Common myeloid progenitor, CD34-positive (primary cell): ENCODE results near the gene PTPRN2.
"Not testable (repeated sequence)": the region's sequence is repeated elsewhere in the genome, so short reads cannot be mapped to it uniquely, and the experiment has no call there.

Source experiments
- CTCF ChIA-PET: fragments of 350-600 bp; sonication (Branson Sonifier 250); formaldehyde crosslinking; loops from one replicate; lab custom pipeline; 2021; ENCODE audit warnings: antibody characterized with exemption; lab: Charles Lee
- POLR2A ChIA-PET: fragments of 350-600 bp; sonication (Branson Sonifier 250); formaldehyde crosslinking; loops from one replicate; lab custom pipeline; 2021; ENCODE audit warnings: antibody characterized with exemption; lab: Charles Lee
- DNase-seq, 3 donors: peaks; one replicate each; pipeline versions ENCODE4 v3.0.0 to v3.0.0-alpha.2; 2013
- H3K27ac ChIP-seq, 2 experiments: 1 replicate in 1 of 2; 2 replicates in 1 of 2; pipeline ENCODE4 v1.7.0; 2013; ENCODE audit warnings: inconsistent platforms in 2 of 2, low read length in 2 of 2, mild to moderate bottlenecking in 2 of 2, low read depth in 1 of 2, moderate library complexity in 1 of 2; ENCODE audit not compliant: severe bottlenecking in 2 of 2, insufficient read depth in 1 of 2, poor library complexity in 1 of 2
- H3K27me3 ChIP-seq, 5 experiments: replicated peaks in 2 of 5; 1 replicate in 3 of 5; 2 replicates in 2 of 5; pipeline versions ENCODE4 v1.6.1 to v1.7.0; 2013; ENCODE audit warnings: low read length in 4 of 5, mild to moderate bottlenecking in 2 of 5, moderate library complexity in 2 of 5, inconsistent platforms in 1 of 5; ENCODE audit not compliant: insufficient read depth in 5 of 5, control insufficient read depth in 4 of 5
- H3K36me3 ChIP-seq, 4 experiments: 1 replicate in 2 of 4; 2 replicates in 2 of 4; pipeline versions ENCODE4 v1.6.1 to v1.7.0; 2013; ENCODE audit warnings: low read length in 3 of 4, control low read depth in 1 of 4, mild to moderate bottlenecking in 1 of 4; ENCODE audit not compliant: control insufficient read depth in 4 of 4, insufficient read depth in 4 of 4
- H3K4me1 ChIP-seq, 4 experiments: 1 replicate in 3 of 4; 2 replicates in 1 of 4; pipeline versions ENCODE4 v1.6.1 to v1.7.1; 2013; ENCODE audit warnings: low read length in 3 of 4, mild to moderate bottlenecking in 3 of 4, control low read depth in 1 of 4, inconsistent platforms in 1 of 4, moderate library complexity in 1 of 4; ENCODE audit not compliant: control insufficient read depth in 4 of 4, insufficient read depth in 4 of 4; ENCODE audit errors: control extremely low read depth in 1 of 4
- H3K4me3 ChIP-seq, 7 experiments: 1 replicate in 4 of 7; 2 replicates in 3 of 7; pipeline versions ENCODE4 v1.5.1 to v1.7.0; 2013; ENCODE audit warnings: mild to moderate bottlenecking in 7 of 7, low read length in 6 of 7, moderate library complexity in 6 of 7, inconsistent platforms in 2 of 7, low read depth in 2 of 7, control low read depth in 1 of 7; ENCODE audit not compliant: insufficient read depth in 4 of 7, control insufficient read depth in 1 of 7; ENCODE audit errors: extremely low read depth in 1 of 7
- H3K9me3 ChIP-seq, 5 experiments: 1 replicate in 4 of 5; 2 replicates in 1 of 5; pipeline versions ENCODE4 v1.6.1 to v1.7.1; 2013; ENCODE audit warnings: low read length in 4 of 5, mild to moderate bottlenecking in 2 of 5, inconsistent platforms in 1 of 5, low read depth in 1 of 5, moderate library complexity in 1 of 5; ENCODE audit not compliant: control insufficient read depth in 4 of 5, insufficient read depth in 2 of 5; ENCODE audit errors: control extremely low read depth in 1 of 5
- WGBS: methylation state at CpG from one replicate; pipeline ENCODE4 v1.1.5; 2013; ENCODE audit not compliant: insufficient coverage; 5-methylcytosine and 5-hydroxymethylcytosine counted together

The PTPRN2 gene

GRCh38 chr7:157780721-157781120 lies 806.9 kb downstream of the PTPRN2 start:
- 93% methylated on average over 14 of the region's 15 CpGs for WGBS
- no peak for DNase-seq
- no peaks in the 10 kb centered on the region for H3K9me3 ChIP-seq

GRCh38 chr7:157780312-157780711 lies 807.3 kb downstream of the PTPRN2 start:
- no peaks in the 10 kb centered on the region for H3K4me1 ChIP-seq
- no peak overlapping the region for H3K27ac ChIP-seq
- WGBS: 94% methylated on average over 15 of the region's 15 CpGs
- DNase-seq: no peak
- H3K4me3 ChIP-seq: no peak overlapping the region
- no peaks in the 10 kb centered on the region for H3K9me3 ChIP-seq
- no peaks in the 10 kb centered on the region for H3K36me3 ChIP-seq
- CTCF ChIA-PET: no interaction called here
- POLR2A ChIA-PET: no interaction called here
- peaks cover 0 to 23% (median 3%) of the 10 kb centered on the region in 5 experiments for H3K27me3 ChIP-seq

More at GRCh38 chr7:157780721-157781120, 806.9 kb downstream of the PTPRN2 start:
- Histone ChIP-seq H3K4me3 (no peak overlapping the region), H3K4me1 (no peaks in the 10 kb centered on the region), H3K27ac (no peak overlapping the region), H3K27me3 (peaks cover 0 to 19% (median 3%) of the 10 kb centered on the region in 5 experiments), H3K36me3 (no peaks in the 10 kb centered on the region)
- ChIA-PET POLR2A (no interaction called here), CTCF (no interaction called here)

GRCh38 chr7:157779206-157779605 lies 808.4 kb downstream of the PTPRN2 start:
- Histone ChIP-seq H3K9me3 (no peaks in the 10 kb centered on the region), H3K27me3 (peaks cover 0 to 32% (median 3%) of the 10 kb centered on the region in 5 experiments), H3K4me1 (no peaks in the 10 kb centered on the region), H3K36me3 (no peaks in the 10 kb centered on the region), H3K4me3 (no peak overlapping the region), H3K27ac (no peak overlapping the region)
- no peak for DNase-seq
- 96% methylated on average over 12 of the region's 12 CpGs for WGBS
- POLR2A ChIA-PET: no interaction called here
- CTCF ChIA-PET: no interaction called here

- H3K9me3 ChIP-seq, DNase-seq, H3K36me3 ChIP-seq, POLR2A ChIA-PET, H3K4me1 ChIP-seq, H3K4me3 ChIP-seq, CTCF ChIA-PET, H3K27ac ChIP-seq: not testable (repeated sequence)
- 92% methylated on average over 12 of the region's 16 CpGs for WGBS
- H3K27me3 ChIP-seq: peaks cover 0 to 33% (median 3%) of the 10 kb centered on the region in 5 experiments
Observed at GRCh38 chr7:157777194-157777762, 810.3 kb downstream of the PTPRN2 start.

GRCh38 chr7:157775560-157776332 lies 811.9 kb downstream of the PTPRN2 start:
- no peaks in the 10 kb centered on the region for H3K4me1 ChIP-seq
- no peak overlapping the region for H3K4me3 ChIP-seq
- POLR2A ChIA-PET: no interaction called here
- H3K36me3 ChIP-seq: no peaks in the 10 kb centered on the region
- peaks cover 0 to 33% (median 3%) of the 10 kb centered on the region in 5 experiments for H3K27me3 ChIP-seq
- 92% methylated on average over 23 of the region's 25 CpGs for WGBS
- CTCF ChIA-PET: no interaction called here
- peak in 1 of 3 donors; percentile 3 for DNase-seq
- H3K9me3 ChIP-seq: peaks cover 0 to 8% (median 0%) of the 10 kb centered on the region in 5 experiments
- H3K27ac ChIP-seq: no peak overlapping the region

GRCh38 chr7:157775021-157775559 lies 812.5 kb downstream of the PTPRN2 start:
- Histone ChIP-seq H3K36me3 (no peaks in the 10 kb centered on the region), H3K27ac (no peak overlapping the region), H3K4me1 (no peaks in the 10 kb centered on the region), H3K4me3 (no peak overlapping the region), H3K9me3 (peaks cover 0 to 8% (median 0%) of the 10 kb centered on the region in 5 experiments), H3K27me3 (peaks cover 0 to 33% (median 3%) of the 10 kb centered on the region in 5 experiments)
- DNase-seq: no peak
- 95% methylated on average over 25 of the region's 25 CpGs for WGBS
- ChIA-PET CTCF (no interaction called here), POLR2A (no interaction called here)

- H3K4me1 ChIP-seq: no peaks in the 10 kb centered on the region
- H3K4me3 ChIP-seq: no peak overlapping the region
- ChIA-PET POLR2A (no interaction called here), CTCF (no interaction called here)
- WGBS: 89% methylated on average over 9 of the region's 11 CpGs
- H3K9me3 ChIP-seq: peaks cover 0 to 8% (median 0%) of the 10 kb centered on the region in 5 experiments
- DNase-seq: no peak
- H3K27me3 ChIP-seq: peaks cover 0 to 36% (median 3%) of the 10 kb centered on the region in 5 experiments
- H3K36me3 ChIP-seq: no peaks in the 10 kb centered on the region
- no peak overlapping the region for H3K27ac ChIP-seq
Observed at GRCh38 chr7:157774495-157774894, 813.1 kb downstream of the PTPRN2 start.
